T-cell (primary cell): ENCODE results near the gene KRT15. TPM values are rescaled to one million over a fixed set of nuclear protein-coding genes. Genes with fewer than 3 reads are reported as not detected.
A peak's percentile ranks its signal among the peaks of the same experiment; 100 is the strongest.

Source experiments
- ATAC-seq, 4 experiments: fragments of 200-7000 bp in 3 of 4; fragments of 150-1000 bp in 1 of 4; cut with Tn5 transposase; replicated peaks in 1 of 4; 1 replicate in 3 of 4; 2 replicates in 1 of 4; pipeline ENCODE4 v1.10.0; 2021; ENCODE audit warnings: moderate library complexity in 3 of 4, mild to moderate bottlenecking in 2 of 4, moderate number of reproducible peaks in 1 of 4
- CTCF ChIA-PET, 2 donors: fragments of 300-600 bp; sonication (Branson Sonifier 250); formaldehyde crosslinking; loops; one replicate each; lab custom pipeline; 2022; ENCODE audit warnings: antibody characterized with exemption in 2 of 2; lab: Charles Lee
- POLR2A ChIA-PET, 2 donors: fragments of 300-600 bp; sonication (Branson Sonifier 250); formaldehyde crosslinking; loops; one replicate each; lab custom pipeline; 2022; ENCODE audit warnings: antibody characterized with exemption in 2 of 2; lab: Charles Lee
- DNase-seq, 35 experiments: peaks; one replicate each; pipeline versions ENCODE4 v3.0.0 to v3.0.0-alpha.2; 2013 to 2023
- H3K27ac ChIP-seq: one replicate; pipeline ENCODE4 v1.5.1; 2013; ENCODE audit warnings: low read length
- H3K27me3 ChIP-seq, 2 experiments: replicated peaks in 1 of 2; 1 replicate in 1 of 2; 2 replicates in 1 of 2; pipeline versions ENCODE4 v1.6.1 to v1.7.0; 2013; ENCODE audit warnings: low read length in 1 of 2, mixed read lengths in 1 of 2; ENCODE audit not compliant: control insufficient read depth in 2 of 2, insufficient read depth in 2 of 2; ENCODE audit errors: extremely low read depth in 1 of 2
- H3K36me3 ChIP-seq, 2 donors: 1 replicate in 1 of 2; 2 replicates in 1 of 2; pipeline versions ENCODE4 v1.6.1 to v1.7.0; 2013; ENCODE audit warnings: low read length in 1 of 2; ENCODE audit not compliant: control insufficient read depth in 2 of 2, insufficient read depth in 1 of 2; ENCODE audit errors: extremely low read depth in 1 of 2
- H3K4me1 ChIP-seq, 2 experiments: 1 replicate in 1 of 2; 2 replicates in 1 of 2; pipeline versions ENCODE4 v1.6.1 to v1.7.0; 2013; ENCODE audit warnings: low read length in 2 of 2, mixed read lengths in 1 of 2; ENCODE audit not compliant: insufficient read depth in 2 of 2, control insufficient read depth in 1 of 2; ENCODE audit errors: extremely low read depth in 1 of 2
- H3K4me3 ChIP-seq, 2 donors: 1 replicate in 1 of 2; 2 replicates in 1 of 2; pipeline versions ENCODE4 v1.5.1 to v1.7.0; 2013; ENCODE audit warnings: mild to moderate bottlenecking in 2 of 2, low read length in 1 of 2, moderate library complexity in 1 of 2; ENCODE audit not compliant: control insufficient read depth in 1 of 2; ENCODE audit errors: extremely low read depth in 1 of 2
- H3K9me3 ChIP-seq: 2 replicates; pipeline ENCODE4 v1.7.0; 2013
- H3K27ac Mint-ChIP-seq, 2 donors: one replicate each; pipeline ENCODE4 v1.8.0; 2020 to 2021; ENCODE audit warnings: mild to moderate bottlenecking in 2 of 2, mixed read lengths in 2 of 2
- H3K27me3 Mint-ChIP-seq, 2 donors: one replicate each; pipeline ENCODE4 v1.8.0; 2021 to 2022; ENCODE audit warnings: mixed read lengths in 2 of 2
- H3K36me3 Mint-ChIP-seq: one replicate; pipeline ENCODE4 v1.8.0; 2021; ENCODE audit warnings: mixed read lengths
- H3K4me1 Mint-ChIP-seq, 3 donors: one replicate each; pipeline ENCODE4 v1.8.0; 2020 to 2022; ENCODE audit warnings: mixed read lengths in 3 of 3, mild to moderate bottlenecking in 1 of 3
- H3K4me3 Mint-ChIP-seq, 3 donors: one replicate each; pipeline ENCODE4 v1.8.0; 2020 to 2022; ENCODE audit warnings: mild to moderate bottlenecking in 3 of 3, mixed read lengths in 3 of 3, moderate library complexity in 3 of 3
- H3K9me3 Mint-ChIP-seq, 3 donors: one replicate each; pipeline ENCODE4 v1.8.0; 2020 to 2022; ENCODE audit warnings: mixed read lengths in 3 of 3
- WGBS: methylation state at CpG from one replicate; pipeline ENCODE4 v1.1.5; 2013; ENCODE audit warnings: missing lambda C conversion rate; ENCODE audit not compliant: insufficient coverage; 5-methylcytosine and 5-hydroxymethylcytosine counted together
- total RNA-seq, 35 experiments: library from RNA in 6 of 35; stranded (reverse) in 6 of 35; fragments of 120-200 nt in 1 of 35; gene quantifications; one replicate each; pipeline versions ENCODE4 v1.2.1 to v1.2.4 and lab custom pipeline; 2013 to 2026

KRT15 gene
- total RNA-seq, 5 donors from 2014 or later (not counting 1 experiment from before 2014, with no cell fraction given): 0.18 to 0.63 TPM; not detected in 3

DNA sequence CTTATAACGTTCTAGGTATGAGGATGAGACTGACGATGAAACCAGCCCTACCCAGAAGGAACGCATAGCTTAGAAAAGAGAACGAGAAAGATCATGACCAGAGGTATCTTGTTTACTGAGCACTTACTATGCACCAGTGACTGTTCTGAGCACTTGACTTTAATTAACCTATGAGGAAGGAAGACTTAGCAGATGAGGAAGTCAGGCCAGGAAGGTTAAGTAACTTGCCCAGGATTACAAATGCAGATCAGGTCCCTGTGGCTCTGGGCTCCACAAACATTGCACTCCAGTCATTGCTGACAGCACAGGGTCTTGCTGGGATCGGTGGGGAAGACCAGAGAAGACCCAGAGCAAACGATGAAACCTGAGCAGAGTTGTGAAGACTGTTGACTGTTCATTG lies 20.4 kb downstream of the KRT15 start:
- ChIA-PET POLR2A (no interaction called here), CTCF (no interaction called here)
- WGBS: no CpG with 5 or more reads among the region's 6 CpGs
- Mint-ChIP-seq H3K9me3 (no peaks in the 10 kb centered on the region), H3K27ac (no peak overlapping the region), H3K27me3 (peaks cover 2 to 8% of the 10 kb centered on the region in 2 donors), H3K4me3 (no peak overlapping the region), H3K36me3 (no peaks in the 10 kb centered on the region), H3K4me1 (peaks cover 7 to 31% (median 15%) of the 10 kb centered on the region in 3 donors)
- no peak for ATAC-seq
- Histone ChIP-seq H3K4me3 (no peak overlapping the region), H3K27ac (no peak overlapping the region), H3K9me3 (no peaks in the 10 kb centered on the region), H3K27me3 (peaks cover 0 to 15% of the 10 kb centered on the region in 2 experiments), H3K36me3 (no peaks in the 10 kb centered on the region), H3K4me1 (peaks cover 0 to 11% of the 10 kb centered on the region in 2 experiments)
- no peak for DNase-seq

DNA sequence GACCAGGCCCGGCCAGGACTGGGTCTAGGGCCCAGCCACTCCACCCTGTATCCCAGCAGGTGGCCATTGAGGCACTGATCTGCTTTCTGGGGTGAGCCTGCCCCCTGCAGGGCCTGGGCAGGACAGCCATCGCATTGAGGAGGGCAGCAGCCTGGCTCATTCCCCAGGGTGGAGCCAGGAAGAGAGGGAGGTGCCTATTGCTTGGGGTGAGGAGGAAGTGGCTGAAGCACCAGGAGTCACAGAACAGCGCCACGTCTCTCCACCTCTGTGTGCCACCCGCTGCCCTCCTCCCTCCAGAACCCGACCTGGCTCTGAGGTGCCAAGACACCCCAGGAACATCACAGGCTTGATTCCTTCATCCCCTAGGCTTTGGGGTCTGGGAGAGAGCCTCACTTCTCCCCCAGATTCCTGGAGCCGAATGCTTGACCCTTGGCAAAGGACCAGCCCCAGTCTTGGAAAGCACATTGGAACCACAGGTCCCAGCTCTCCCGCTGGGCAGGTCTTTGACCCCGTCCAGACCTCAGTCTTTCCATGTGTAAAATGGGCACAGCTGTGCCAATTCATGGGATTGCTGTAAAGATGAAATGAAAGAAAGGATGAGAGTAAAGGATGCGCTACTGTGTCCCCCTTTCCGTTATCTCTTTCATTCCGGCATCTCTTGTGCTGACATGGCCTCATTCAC lies 21.7 kb downstream of the KRT15 start:
- Histone ChIP-seq H3K4me3 (no peak overlapping the region), H3K27ac (no peak overlapping the region), H3K27me3 (peaks cover 0 to 15% of the 10 kb centered on the region in 2 experiments), H3K9me3 (no peaks in the 10 kb centered on the region), H3K4me1 (peaks cover 0 to 11% of the 10 kb centered on the region in 2 experiments), H3K36me3 (no peaks in the 10 kb centered on the region)
- Mint-ChIP-seq H3K27me3 (peaks cover 2 to 8% of the 10 kb centered on the region in 2 donors), H3K27ac (peak overlapping the region in 1 of 2 donors; percentile 64), H3K9me3 (no peaks in the 10 kb centered on the region), H3K4me1 (peaks cover 7 to 31% (median 22%) of the 10 kb centered on the region in 3 donors), H3K4me3 (peak overlapping the region in 1 of 3 donors; percentile 27), H3K36me3 (no peaks in the 10 kb centered on the region)
- WGBS: 60% methylated on average over 9 of the region's 12 CpGs
- peak in 34 of 35 experiments; percentile 15 to 68 (median 36) for DNase-seq
- peak; percentile 78 to 98 (median 88) for ATAC-seq
- CTCF ChIA-PET: no interaction called here
- POLR2A ChIA-PET: no interaction called here

- Mint-ChIP-seq H3K9me3 (no peaks in the 10 kb centered on the region), H3K4me3 (no peak overlapping the region), H3K27me3 (peaks cover 0 to 3% of the 10 kb centered on the region in 2 donors), H3K27ac (no peak overlapping the region), H3K36me3 (no peaks in the 10 kb centered on the region), H3K4me1 (peaks cover 15 to 34% (median 33%) of the 10 kb centered on the region in 3 donors)
- peaks cover 0 to 13% of the 10 kb centered on the region in 2 experiments for H3K4me1 ChIP-seq
- POLR2A ChIA-PET: no interaction called here
- 47% methylated on average over 1 of the region's 2 CpGs for WGBS
- CTCF ChIA-PET: interaction anchor here in 1 of 2 donors (0.6 kb wide), 1 partner anchor 39 kb away, joined by 3 read pairs; no protein-coding TSS in a partner anchor
- H3K4me3 ChIP-seq: no peak overlapping the region
- H3K27me3 ChIP-seq: peaks cover 0 to 6% of the 10 kb centered on the region in 2 experiments
- no peak for DNase-seq
- no peaks in the 10 kb centered on the region for H3K9me3 ChIP-seq
- no peak for ATAC-seq
- no peak overlapping the region for H3K27ac ChIP-seq
- no peaks in the 10 kb centered on the region for H3K36me3 ChIP-seq
These were observed 24.2 kb downstream of the KRT15 start for GRCh38 chr17:41494524-41494923.

- Mint-ChIP-seq H3K27ac (no peak overlapping the region), H3K9me3 (no peaks in the 10 kb centered on the region), H3K4me1 (peaks cover 15 to 29% (median 21%) of the 10 kb centered on the region in 3 donors), H3K4me3 (no peak overlapping the region), H3K27me3 (no peaks in the 10 kb centered on the region), H3K36me3 (no peaks in the 10 kb centered on the region)
- Histone ChIP-seq H3K36me3 (no peaks in the 10 kb centered on the region), H3K27ac (no peak overlapping the region), H3K27me3 (peaks cover 0 to 9% of the 10 kb centered on the region in 2 experiments), H3K4me3 (no peak overlapping the region), H3K4me1 (peaks cover 0 to 13% of the 10 kb centered on the region in 2 experiments), H3K9me3 (no peaks in the 10 kb centered on the region)
- ChIA-PET CTCF (interaction anchor here in 1 of 2 donors (0.9 kb wide), 1 partner anchor 25 kb away, joined by 3 read pairs; no protein-coding TSS in a partner anchor), POLR2A (no interaction called here)
- WGBS: 73% methylated on average over 3 of the region's 4 CpGs
- DNase-seq (peak in 1 of 35 experiments; percentile 10), ATAC-seq (no peak)
These were observed 25.9 kb downstream of the KRT15 start for GRCh38 chr17:41492771-41493170.

GRCh38 chr17:41492351-41492750 lies 26.3 kb downstream of the KRT15 start:
- no peaks in the 10 kb centered on the region for H3K9me3 Mint-ChIP-seq
- H3K27ac Mint-ChIP-seq: no peak overlapping the region
- ChIA-PET POLR2A (no interaction called here), CTCF (interaction anchor here in 1 of 2 donors (0.9 kb wide), 2 partner anchors 24 to 75 kb away, joined by 3 read pairs; no protein-coding TSS in a partner anchor)
- H3K27me3 ChIP-seq: peaks cover 0 to 10% of the 10 kb centered on the region in 2 experiments
- H3K4me3 ChIP-seq: no peak overlapping the region
- H3K27me3 Mint-ChIP-seq: no peaks in the 10 kb centered on the region
- H3K27ac ChIP-seq: no peak overlapping the region
- 71% methylated on average over 4 of the region's 6 CpGs for WGBS
- H3K36me3 Mint-ChIP-seq: no peaks in the 10 kb centered on the region
- peaks cover 15 to 29% (median 21%) of the 10 kb centered on the region in 3 donors for H3K4me1 Mint-ChIP-seq
- H3K4me3 Mint-ChIP-seq: no peak overlapping the region
- no peak for ATAC-seq
- no peaks in the 10 kb centered on the region for H3K36me3 ChIP-seq
- DNase-seq: no peak
- peaks cover 0 to 13% of the 10 kb centered on the region in 2 experiments for H3K4me1 ChIP-seq
- no peaks in the 10 kb centered on the region for H3K9me3 ChIP-seq

DNA sequence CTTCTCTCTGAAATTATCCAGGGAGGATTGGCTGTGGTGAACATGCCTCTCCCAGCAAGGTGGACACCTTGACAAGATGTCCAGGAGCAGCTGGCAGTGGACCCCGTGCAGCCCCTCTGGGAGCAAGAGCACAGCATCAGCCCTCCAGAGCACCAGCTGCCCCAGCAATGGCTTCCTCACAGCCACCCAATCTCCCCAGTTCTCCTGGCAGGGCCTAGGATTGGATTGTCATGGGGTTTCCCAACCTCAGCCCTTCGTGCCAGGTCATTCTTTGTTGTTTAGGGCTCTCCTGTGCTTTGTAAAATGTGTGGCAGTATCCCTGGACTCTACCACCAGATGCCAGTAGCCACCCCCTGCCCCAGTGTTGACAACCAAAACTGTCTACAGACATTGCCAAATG lies 27.2 kb downstream of the KRT15 start:
- Histone ChIP-seq H3K4me3 (no peak overlapping the region), H3K27ac (no peak overlapping the region), H3K4me1 (peaks cover 0 to 7% of the 10 kb centered on the region in 2 experiments), H3K9me3 (no peaks in the 10 kb centered on the region), H3K36me3 (no peaks in the 10 kb centered on the region), H3K27me3 (peaks cover 0 to 19% of the 10 kb centered on the region in 2 experiments)
- Mint-ChIP-seq H3K4me1 (peaks cover 9 to 21% (median 12%) of the 10 kb centered on the region in 3 donors), H3K4me3 (no peak overlapping the region), H3K36me3 (no peaks in the 10 kb centered on the region), H3K27me3 (no peaks in the 10 kb centered on the region), H3K9me3 (no peaks in the 10 kb centered on the region), H3K27ac (no peak overlapping the region)
- no CpG with 5 or more reads among the region's 2 CpGs for WGBS
- DNase-seq: no peak
- ATAC-seq: no peak
- POLR2A ChIA-PET: no interaction called here
- CTCF ChIA-PET: interaction anchor here in 1 of 2 donors (0.9 kb wide), 1 partner anchor 74 kb away, joined by 3 read pairs; no protein-coding TSS in a partner anchor
